ENCODE results near the gene LDB2.

LDB2 gene

DNA sequence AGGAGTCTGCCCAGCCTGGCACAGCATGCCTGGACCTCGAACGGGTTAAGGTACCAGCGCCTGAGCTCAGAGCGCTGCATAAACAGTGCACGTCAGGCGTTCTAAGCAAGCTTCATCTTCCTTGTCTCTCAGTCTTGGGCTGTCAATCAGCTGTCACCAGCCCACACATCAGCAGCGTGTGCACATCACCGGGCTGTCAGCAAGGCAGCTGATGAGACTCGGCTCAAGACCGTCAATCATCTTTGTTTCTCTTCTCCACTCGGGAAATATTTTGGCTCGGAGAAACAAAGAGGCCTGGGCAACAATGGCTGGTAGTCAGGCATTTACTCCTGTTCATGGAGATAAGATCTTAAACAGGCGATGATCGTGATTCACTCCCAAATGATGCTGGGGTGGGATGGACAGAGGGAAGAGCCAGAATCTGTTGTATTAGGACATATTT, 141.3 kb downstream of the LDB2 start:
- DNase-seq (ENCODE audit: low read depth in 2 of 2) = no peak

DNA sequence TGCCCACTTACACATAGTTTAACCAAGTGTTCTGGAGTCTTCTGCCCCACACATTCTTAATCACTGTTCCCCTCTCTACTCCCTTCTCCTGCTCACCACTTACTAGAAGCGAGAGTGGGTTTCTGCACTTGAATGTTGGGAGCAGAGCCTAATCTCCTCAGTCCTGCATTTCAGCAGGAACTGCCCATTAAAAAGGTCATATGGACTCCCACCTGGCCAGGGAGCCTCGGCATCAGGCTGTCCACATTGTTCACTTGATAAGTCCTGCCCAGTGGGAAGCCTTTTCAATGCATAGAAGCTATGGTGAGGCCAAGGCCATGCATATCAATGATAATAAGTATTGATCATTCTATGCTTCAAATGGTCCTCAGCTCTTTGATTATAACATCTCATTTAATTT, 144.3 kb downstream of the LDB2 start:
- no peak for DNase-seq (ENCODE audit: low read depth in 2 of 2)

DNA sequence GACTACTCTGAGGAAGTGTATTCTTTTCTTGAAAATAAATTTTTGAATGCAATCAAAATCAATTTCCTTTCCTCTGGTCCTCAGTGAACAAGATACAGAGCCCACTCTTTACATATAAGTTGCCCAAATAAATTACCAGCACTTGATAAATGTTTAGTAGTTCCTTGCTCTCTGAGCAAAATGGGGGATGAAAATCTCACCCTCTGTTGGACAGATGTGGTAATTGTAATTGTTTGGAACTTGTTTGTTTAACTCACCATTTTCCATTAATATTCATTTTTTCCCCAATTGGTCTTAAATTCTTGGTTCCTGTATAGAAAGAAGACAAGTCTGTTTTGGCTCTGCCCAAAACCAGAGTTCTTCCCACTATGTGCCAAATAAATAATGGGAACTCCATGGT, 146.3 kb downstream of the LDB2 start:
- DNase-seq (ENCODE audit: low read depth in 2 of 2) = no peak

DNA sequence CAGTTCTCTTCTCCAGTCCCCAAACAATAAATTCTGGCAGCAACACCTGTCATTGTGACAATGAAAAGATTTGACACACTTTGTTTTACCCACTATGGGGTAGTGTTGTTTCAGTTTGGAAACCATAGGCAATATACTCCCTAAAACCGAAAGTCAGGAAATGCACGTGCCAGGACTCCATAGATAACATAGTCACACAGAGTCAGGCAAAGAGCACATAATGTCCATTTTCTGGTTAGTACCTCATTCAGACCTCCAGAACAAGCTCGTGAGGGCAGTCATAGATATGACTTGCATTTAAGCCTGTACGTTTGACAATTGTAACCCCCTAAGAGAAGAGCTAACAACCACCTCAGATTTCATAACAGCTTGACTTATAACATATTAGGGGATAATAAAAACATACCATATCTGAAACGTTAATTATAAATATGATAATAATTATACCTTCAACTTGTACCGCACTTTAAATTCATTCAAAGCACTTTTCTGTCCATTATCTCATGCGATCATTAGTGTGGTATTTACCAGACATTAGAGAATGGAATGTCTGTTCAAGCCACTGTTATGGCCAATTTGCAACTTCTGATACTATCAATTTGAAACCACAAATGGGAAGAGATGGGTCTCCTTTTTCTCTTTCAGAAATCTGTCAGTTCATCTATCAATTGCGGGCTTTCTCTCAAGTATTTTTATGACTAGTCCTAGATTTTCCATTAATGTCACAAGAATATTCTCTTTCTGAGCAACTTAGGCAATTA, 147.4 kb downstream of the LDB2 start:
- no peak for DNase-seq (ENCODE audit: low read depth in 2 of 2)

DNA sequence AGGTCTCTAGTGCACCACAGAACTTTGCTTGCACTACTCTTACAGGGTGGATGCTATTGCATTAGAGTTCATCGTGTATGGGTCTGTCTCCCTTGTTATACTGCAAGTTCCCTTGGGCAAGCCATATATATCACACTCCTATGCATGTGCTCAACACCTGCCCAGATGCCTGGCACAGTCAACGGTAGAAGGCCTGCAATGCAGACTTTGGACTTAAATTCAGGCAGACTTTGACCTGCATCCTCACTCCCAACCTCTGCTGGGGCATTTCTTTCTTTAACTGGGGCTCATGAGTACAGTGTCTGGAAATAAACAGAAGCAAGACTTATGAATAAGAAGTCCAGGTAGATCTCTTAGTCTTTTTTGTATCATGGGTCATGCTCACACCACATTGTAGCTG, 148.2 kb downstream of the LDB2 start:
- DNase-seq (ENCODE audit: low read depth in 2 of 2) = no peak

DNA sequence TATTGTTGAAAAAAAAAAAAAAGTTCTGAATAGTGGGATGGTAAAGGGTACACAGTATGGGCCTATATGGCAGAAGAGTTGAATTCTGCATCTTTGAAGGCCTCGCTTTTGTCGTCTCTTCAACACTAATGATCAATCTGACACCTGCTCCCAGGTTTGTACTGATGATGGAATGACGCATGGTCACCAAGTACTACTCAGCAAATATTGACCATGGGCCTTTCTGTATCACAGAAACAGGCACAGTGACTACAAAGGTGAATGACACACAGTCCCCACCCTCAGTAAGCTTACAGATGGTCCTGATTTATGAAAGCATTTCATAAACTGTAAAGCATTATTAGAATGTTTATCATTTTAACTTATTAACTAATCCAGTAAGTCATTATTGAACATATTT, 152.6 kb downstream of the LDB2 start:
- no peak for DNase-seq (ENCODE audit: low read depth in 2 of 2)

DNA sequence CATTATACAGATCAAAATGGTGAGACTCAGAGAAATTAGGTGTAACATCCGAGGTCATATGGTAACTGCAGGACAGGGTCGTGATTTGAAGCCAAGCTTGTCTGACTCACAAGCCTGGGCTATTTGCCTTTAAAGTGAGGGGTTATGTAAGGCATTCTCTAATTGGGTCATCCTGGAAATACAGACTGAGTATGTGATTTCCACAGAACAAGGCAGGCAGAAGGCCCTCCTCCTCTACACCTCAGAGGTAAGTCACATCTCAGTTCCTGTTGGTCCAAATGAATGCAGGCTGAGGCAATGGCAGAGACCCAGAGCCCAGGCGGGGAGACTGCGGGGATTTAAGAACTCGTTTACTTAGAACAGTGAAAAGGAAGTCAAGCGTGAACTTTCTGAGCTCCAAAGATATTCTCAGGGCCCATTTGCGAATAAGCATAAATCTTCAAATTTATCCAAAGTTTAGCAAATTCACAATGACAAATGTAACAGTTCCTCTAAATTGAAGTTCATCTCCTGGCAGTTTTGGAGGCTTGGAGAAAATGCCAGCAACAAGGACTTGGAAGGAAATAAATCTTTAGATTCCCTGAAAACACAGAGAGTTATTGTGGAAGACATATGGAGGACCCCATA, 153.3 kb downstream of the LDB2 start:
- DNase-seq (ENCODE audit: low read depth in 2 of 2) = no peak

DNA sequence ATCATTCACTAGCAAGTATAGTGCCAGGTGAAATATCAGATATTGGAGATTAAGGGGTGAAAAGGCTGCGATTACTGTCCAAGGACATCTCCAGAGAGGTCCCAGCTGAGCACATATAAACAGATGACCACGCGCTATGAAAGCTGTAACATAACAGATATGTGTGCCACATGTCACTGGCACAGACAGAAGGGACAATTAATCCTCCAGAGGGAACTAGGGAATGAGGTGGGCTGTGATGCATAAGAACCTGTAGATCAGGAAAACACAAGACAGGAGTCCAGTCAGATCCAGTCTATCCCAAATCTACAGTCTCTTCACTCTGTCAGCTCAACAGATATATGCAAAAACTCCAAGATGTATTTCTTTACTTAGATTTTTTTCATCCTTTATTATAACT, 157.2 kb downstream of the LDB2 start:
- DNase-seq (ENCODE audit: low read depth in 2 of 2) = no peak

DNA sequence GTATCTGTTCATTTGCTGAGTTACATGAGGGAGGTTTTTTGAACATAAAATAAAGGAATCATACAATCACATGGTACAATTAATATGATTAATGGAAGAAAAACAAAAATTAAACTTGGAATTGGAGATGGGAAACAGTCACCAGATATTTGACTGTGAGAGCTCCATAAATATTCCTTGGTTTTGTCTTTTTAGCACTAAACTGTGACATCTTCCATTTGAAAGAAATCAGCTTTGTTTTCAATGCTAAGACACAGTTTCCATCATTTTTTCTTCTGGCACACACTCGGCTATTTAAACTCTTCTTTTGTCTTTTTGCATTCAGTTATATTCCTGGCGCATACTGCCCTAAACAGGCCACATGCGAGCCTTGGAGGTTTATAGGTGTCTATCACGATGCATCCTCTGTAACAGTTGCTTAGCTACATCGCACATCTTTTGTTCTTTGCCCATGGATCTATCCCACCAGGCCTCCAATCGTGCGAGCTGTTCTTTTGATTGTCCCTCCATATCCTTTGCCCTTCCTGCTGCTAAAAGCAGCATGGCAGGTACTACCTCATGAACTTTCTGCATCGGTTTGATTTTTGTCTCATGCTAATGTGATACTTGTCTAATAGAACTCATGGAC, 158.3 kb downstream of the LDB2 start:
- DNase-seq (ENCODE audit: low read depth in 2 of 2) = no peak

DNA sequence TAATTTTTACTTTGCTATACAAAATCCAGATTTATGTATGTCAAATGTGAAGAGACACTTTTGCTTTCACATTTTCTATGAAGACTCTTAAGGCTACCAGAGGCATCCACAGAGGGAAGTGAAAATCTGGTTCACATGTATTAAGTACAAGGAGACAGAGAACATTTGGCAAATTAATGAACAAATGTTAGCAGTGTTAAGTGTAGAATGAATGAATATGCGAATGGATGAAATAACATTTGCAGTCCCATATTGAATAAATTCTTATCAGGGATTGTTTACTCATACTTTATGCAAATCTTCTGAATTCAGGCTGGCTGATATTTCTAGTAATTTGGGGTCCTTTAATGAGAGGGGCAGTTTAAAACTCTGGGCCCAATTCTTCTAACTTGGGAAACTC, 159.9 kb downstream of the LDB2 start:
- DNase-seq (ENCODE audit: low read depth in 2 of 2) = no peak

DNA sequence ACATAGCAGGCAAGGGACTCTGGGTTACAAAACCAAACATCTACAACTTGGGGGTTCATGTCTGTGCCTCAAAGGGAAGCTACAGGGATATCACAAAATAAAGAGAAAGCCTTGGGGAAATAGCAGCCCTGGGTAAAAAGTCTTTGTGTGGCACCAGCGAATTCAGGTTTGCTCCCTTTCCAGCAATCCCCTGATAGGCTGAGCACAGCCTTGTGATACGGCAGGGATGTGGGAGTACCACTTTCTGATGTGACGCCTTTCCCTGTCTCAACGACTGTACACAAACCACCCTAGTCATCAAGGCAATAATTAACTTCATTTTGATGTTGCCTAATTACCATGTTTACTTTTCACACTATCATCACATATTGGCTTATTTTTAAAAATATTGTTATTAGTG, 164.9 kb downstream of the LDB2 start:
- DNase-seq (ENCODE audit: low read depth in 2 of 2) = no peak

DNA sequence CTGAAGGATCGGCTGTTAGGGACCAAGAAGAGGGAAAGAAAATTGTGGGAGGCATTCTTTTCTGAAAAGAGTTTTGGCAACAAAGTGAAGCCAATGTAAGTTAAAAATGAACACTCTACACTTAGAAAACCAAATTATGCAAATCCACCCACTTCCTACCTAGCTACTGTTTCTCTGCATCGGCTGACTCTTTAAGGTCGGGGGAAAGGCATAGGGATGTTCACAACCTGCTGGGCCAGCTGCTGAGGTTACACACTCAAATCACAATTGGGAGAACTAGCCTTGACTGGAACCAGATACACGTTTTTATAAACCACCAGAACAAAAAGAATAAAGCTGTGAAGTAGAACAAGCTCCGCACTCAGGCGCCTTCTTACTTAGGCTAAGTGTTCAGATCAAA, 165.7 kb downstream of the LDB2 start:
- no peak for DNase-seq (ENCODE audit: low read depth in 2 of 2)

DNA sequence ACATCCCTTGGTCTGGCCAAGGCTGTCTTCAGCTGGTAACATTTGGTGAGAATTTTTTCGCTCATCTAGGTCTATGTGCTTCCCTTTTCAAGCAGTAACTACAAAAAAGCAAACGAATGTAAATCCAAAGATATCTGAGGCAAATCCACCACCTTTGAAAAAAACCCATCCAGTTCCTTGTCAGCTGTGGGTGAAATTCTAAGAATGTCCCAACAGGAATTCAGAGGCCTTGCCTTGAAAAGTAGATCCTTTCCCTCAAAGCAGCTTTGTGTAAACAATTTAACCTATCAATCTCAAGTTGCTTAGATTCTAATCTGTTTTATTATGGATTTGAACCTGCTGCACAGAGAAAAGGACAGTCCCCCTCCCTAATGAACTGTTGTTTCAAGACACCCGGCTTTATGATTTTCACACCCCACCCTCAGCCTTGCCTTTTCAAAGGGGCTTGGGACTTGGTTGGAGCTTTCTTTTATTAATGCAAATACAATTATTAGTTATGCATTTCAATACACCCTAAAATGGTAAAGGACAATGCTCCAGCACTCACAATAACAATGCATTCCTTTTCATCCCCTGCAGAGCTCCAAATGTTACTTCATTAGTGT, 166.6 kb downstream of the LDB2 start:
- no peak for DNase-seq (ENCODE audit: low read depth in 2 of 2)

DNA sequence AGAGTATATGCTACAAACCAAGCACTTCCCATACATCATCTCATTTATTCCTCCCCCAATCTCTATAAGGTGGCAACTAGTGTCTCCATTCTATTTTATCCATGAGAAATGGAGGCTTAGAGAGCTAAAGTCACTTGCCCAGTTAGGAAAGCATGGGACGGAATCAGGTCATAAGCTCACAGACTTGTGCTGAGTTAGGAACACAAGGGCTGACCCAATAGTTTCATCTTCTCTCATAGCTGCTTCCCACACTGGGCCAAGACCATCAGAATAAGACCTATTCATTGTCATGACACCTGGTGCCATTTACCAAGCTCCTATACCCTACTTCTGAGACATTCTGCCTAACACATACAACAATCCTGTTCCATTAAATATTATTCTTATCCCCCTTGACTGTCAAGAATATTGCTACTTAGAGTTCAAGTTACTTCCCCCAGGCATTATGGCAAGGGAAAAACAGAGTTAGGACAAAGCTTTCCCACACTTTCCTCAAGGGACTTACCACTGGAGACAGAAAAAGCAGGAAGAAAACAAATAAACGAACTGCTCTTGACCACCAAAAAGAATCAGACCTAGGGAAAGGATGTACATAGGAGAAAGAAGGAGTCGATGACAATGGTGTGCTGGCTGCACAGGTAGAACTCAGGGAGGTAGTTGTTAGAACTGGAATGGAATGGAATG, 167.8 kb downstream of the LDB2 start:
- no peak for DNase-seq (ENCODE audit: low read depth in 2 of 2)

DNA sequence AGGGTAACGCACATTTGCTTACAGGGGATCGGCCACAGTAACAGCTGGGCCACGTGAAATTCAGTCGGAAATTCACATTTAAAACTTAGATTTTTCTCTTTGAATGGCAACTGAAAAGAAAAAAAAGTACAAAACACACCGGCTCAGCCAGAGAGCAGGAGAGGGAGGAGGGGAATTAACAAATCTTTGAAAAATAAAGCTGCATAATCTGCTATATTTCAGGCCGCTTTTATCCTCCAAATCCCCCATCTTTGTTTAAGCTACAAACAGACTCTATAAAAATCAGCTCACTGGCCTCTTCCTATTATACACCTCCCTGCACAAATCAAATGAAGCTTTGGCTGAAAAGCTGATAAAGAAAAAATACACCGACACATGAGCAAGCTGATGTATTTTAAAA, 169.1 kb downstream of the LDB2 start:
- DNase-seq (ENCODE audit: low read depth in 2 of 2) = no peak

DNA sequence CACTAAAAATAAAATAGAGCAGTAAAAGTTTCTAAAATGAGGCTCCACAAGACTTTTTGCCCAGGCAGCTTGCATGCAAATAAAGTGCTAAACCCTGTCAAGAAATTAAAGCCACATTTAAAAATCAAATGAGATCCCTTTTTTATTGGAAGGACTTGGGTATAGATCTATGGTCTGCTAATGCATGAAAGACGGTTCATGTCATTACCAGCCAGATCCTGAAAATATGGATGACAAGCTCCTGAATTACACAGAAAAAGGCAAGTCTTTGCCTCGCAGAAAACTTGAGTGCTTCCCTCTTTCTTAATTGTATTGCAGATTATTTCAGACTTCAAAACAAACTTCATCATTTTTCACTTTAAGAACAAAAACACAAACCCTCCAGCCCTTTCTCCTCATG, 169.6 kb downstream of the LDB2 start:
- no peak for DNase-seq (ENCODE audit: low read depth in 2 of 2)

DNA sequence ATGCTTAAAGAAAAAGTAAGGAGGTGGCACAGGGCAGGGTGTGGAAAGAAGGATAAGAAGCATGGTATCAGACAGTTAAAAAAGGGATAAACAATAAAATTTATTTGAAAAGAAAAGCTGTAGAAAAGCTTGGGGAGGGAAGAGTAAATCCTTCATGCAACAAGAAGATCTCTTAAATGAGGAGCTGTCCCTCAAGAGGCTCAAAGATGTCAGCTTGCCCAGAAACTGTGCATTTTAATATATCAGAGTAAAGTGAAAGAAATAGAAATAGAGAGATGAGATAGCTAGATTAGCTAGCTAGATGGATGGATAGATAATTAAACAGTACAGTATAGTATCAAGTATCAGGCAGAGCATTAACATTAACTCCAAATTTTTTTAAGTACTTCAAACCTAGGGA, 170.3 kb downstream of the LDB2 start:
- DNase-seq (ENCODE audit: low read depth in 2 of 2) = no peak

DNA sequence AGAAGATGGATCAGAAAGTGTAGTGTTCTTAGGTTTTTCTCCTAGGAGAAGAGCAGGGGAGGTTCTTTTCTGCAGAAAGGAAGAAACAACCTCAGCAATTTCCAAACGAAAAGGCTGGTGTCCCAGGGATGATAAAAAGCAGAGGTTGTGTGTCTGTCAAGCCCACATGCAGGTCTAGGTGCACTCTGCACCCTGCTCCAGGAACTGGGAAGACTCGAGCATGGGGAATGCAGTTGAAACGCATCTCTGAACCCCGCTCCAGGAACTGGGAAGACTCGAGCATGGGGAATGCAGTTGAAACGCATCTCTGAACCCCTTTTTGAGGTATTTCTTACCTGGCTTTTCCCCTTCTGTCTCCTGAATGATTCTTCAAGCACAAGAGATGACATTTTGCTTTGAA, 171.2 kb downstream of the LDB2 start:
- DNase-seq (ENCODE audit: low read depth in 2 of 2) = no peak

DNA sequence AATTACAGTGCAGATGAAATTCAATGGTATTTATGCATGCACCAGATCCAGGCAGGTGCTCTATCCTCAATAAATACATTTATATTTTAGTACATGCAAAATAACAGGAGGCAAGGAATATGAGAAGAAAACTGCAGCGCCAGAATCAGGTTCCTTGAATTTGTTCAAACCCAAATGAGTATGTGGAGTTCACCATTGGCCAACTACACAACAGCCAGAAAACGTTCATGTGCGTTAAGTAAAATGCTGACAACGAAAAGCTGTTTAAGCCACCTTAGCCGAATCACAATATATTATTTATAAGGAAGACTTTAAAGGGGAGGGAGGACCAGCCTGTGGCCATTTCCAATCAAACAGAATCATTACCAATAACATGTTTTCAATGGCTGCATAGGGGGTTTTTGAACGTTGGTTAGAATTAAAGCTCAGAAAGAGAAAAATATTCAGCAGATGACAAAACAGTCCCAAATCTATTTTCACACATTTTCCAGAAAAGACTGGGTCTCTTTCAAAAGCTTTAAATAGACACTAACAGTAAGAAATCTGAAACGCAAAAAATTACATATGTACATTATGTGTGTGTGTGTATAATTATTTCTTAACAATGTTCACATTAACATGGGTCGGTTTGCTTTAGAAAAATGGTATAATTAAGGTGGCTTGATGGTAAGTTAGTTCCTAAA, 171.9 kb downstream of the LDB2 start:
- DNase-seq (ENCODE audit: low read depth in 2 of 2) = no peak

DNA sequence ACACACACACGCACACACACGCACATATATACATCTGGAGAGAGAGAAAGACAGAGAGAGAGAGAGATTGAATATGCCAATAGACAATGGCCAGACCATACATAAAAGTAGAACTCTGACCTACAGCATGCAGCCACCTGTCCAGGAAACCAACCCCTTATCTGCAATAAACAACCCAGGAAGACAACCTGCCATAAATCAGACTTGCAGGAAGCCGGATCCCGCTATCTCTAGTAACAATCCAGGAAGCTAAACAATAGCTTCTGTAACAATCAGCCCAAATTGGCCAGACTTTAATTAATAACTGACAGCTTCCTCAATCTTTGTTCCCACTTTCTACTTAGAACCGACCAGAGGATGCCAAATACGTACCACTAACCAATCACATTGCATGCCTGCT, 173.2 kb downstream of the LDB2 start:
- DNase-seq (ENCODE audit: low read depth in 2 of 2) = no peak

DNA sequence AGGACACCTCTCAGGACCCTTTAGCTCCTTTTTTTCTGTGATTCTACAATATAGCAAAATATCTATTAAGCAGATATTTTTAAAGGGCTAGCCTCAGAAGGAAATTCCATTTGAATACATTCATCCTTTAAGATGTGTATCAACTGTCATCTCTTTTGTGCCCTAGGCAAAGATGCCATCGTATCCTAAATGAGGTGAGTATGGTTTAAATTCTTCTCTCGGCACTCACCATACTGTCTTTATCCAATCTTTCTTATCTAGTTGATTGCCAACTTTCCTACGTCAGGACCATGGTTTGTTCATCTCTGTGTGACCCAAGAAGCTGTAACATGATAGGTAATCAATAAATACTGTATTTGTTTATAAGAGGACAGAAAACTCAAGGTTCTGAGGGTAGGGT, 176.0 kb downstream of the LDB2 start:
- no peak for DNase-seq (ENCODE audit: low read depth in 2 of 2)

Measured in stimulated activated CD8-positive, alpha-beta memory T cell treated with anti-CD3 and anti-CD28 coated beads, Interleukin-7, amount 100 ng/mL, for 4 hours (primary cell).